Measurements from ENCODE around the gene TMEM255B.

TMEM255B gene

GRCh38 chr13:113852536-113853517, 93.8 kb downstream of the TMEM255B start:
- DNase-seq: no peak

GRCh38 chr13:113853518-113854237, 94.7 kb downstream of the TMEM255B start:
- no peak for DNase-seq

GRCh38 chr13:113854238-113855011, 95.4 kb downstream of the TMEM255B start:
- DNase-seq: no peak

- no peak for DNase-seq
These were observed 96.2 kb downstream of the TMEM255B start for GRCh38 chr13:113855012-113855921.

- DNase-seq: no peak
These were observed 97.1 kb downstream of the TMEM255B start for GRCh38 chr13:113855931-113856715.

- DNase-seq: no peak
These were observed 97.7 kb downstream of the TMEM255B start for GRCh38 chr13:113856716-113857065.

GRCh38 chr13:113857531-113858195, 98.6 kb downstream of the TMEM255B start:
- no peak for DNase-seq

- DNase-seq: no peak
These were observed 100.5 kb downstream of the TMEM255B start for GRCh38 chr13:113859311-113860050.

- DNase-seq: no peak
These were observed 101.1 kb downstream of the TMEM255B start for GRCh38 chr13:113860051-113860664.

- no peak for DNase-seq
These were observed 101.8 kb downstream of the TMEM255B start for GRCh38 chr13:113860665-113861432.

- no peak for DNase-seq
These were observed 102.5 kb downstream of the TMEM255B start for GRCh38 chr13:113861433-113862030.

GRCh38 chr13:113862191-113862930, 103.3 kb downstream of the TMEM255B start:
- DNase-seq: no peak

GRCh38 chr13:113862931-113863523, 104.0 kb downstream of the TMEM255B start:
- DNase-seq: peak in 1 of 2 donors; percentile 12

- DNase-seq: no peak
These were observed 104.7 kb downstream of the TMEM255B start, which contains the start of gene GAS6 for GRCh38 chr13:113863524-113864272. GAS6 (minus strand) TSS chr13:113864076; CDS start chr13:113863920, 156 bp downstream.

- DNase-seq: no peak
These were observed 105.4 kb downstream of the TMEM255B start for GRCh38 chr13:113864273-113864890.

- no peak for DNase-seq
These were observed 106.4 kb downstream of the TMEM255B start for GRCh38 chr13:113865427-113865826.

Data from CD4-positive, alpha-beta T cell treated with Interleukin-1 beta for 1 hour (primary cell).